C4-2B (cell line): ENCODE results near the gene INKA1.

Experiments
- CTCF ChIP-seq: fragments of 450-650 bp; conservative IDR thresholded peaks from 2 replicates; pipeline ENCODE4 v1.5.1; 2017; ENCODE audit warnings: mild to moderate bottlenecking
- ZFX ChIP-seq: fragments of 450-650 bp; IDR thresholded peaks from 2 replicates; pipeline ENCODE4 v1.6.1; 2017

DNA sequence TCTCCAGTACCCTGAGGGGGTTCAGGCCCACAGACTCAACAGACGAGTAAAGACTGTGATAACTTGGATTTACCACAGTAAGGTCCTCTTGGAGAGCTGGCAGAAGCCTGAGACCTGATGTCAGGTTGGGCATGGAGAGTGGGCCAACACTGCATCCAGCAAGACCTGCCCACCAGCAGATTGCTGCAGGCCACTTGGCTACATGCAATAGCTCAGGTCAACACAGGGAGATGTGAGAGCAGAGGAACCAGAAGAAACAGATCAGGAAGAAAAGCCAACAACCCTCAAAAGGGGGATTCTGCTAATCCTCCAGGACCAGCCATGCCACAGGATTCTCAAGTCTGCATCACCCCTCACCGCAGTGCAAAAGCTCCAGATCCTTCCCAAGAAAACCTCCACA is 15.0 kb upstream of the INKA1 start:
- TF ChIP-seq CTCF (no peak), ZFX (no peak)
